Stromal cell of bone marrow (primary cell): ENCODE results near the gene CTSF.
"Not testable (repeated sequence)": the region's sequence is repeated elsewhere in the genome, so short reads cannot be mapped to it uniquely, and the experiment has no call there.

ENCODE experiments used
- DNase-seq: peaks from one replicate; pipeline ENCODE4 v3.0.0-alpha.2; 2012; ENCODE audit warnings: low read depth

Gene CTSF

DNA sequence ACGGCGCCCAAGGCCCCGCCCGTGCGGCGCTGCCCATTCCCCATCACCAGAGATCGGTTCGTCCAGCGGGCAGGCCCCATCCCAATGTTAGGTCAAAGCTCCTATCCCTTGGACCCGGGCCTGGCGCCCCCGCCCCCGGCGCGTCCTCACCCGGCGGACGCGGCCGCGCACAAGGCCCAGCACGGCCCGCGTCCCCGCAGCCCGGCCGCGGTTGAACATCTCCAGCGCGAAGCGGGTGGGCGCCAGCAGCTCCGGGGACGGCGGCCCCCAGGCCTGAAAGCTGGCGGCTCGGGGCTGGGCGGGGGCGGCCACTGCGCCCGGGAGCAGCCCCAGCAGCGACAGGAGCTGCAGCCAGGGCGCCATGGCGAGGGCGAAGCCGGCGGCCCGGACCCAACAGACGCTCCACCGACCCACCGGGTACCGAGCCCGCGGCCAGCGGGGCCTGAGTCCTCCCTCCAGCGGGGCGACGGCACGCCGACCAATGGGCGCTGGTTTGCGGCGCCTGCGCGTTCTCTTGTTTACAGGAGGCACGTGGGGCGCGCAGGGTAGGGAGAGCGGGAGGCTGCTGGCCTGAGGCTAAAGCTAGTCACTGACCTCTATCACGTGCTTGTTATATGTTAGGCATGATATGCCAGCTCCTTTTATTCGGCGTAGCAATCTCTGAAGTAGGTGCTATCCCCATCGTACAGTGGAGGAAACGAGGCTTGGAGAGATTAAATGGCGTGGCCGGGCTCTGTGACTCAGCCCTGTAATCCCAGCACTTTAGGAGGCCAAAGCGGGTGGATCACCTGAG, at the start of gene CTSF:
Gene CTSF, minus strand, starts transcription at position 483 of the 793 bp plus-strand sequence. Its CDS starts 120 bp downstream, at position 363.
- peak; percentile 54 for DNase-seq

- no peak for DNase-seq
Observed at GRCh38 chr11:66617155-66617834, 48.9 kb upstream of the CTSF start.

DNA sequence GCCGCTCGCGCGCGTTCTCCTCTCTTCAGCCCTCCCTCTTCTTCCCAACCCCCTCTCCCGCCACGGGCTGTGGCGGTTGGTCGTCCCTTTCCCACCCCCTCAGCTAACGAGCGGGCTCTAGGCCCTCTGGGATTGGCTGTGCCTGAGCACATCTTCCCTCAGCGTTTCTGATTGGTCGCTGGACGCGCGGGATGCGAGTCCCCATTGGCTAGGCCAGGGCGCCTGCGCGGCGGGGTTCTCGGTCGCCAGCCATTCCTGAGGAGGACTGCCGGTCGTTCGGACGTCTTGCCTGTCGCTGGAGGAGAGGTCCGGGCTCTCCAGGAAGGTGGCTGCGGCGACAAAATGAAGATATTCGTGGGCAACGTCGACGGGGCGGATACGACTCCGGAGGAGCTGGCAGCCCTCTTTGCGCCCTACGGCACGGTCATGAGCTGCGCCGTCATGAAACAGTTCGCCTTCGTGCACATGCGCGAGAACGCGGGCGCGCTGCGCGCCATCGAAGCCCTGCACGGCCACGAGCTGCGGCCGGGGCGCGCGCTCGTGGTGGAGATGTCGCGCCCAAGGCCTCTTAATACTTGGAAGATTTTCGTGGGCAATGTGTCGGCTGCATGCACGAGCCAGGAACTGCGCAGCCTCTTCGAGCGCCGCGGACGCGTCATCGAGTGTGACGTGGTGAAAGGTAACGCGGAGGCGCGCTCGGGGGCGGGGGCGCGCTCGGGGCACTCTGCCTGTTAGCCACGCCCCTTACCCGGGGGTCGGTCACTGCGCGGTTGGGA, 48.2 kb upstream of the CTSF start, which contains the start of gene RBM14:
Gene RBM14, plus strand, starts transcription at position 252 of the 776 bp plus-strand sequence. Its CDS starts 91 bp downstream, at position 343.
- peak; percentile 100 for DNase-seq

- no peak for DNase-seq
Observed at GRCh38 chr11:66614073-66614472, 45.7 kb upstream of the CTSF start.

DNA sequence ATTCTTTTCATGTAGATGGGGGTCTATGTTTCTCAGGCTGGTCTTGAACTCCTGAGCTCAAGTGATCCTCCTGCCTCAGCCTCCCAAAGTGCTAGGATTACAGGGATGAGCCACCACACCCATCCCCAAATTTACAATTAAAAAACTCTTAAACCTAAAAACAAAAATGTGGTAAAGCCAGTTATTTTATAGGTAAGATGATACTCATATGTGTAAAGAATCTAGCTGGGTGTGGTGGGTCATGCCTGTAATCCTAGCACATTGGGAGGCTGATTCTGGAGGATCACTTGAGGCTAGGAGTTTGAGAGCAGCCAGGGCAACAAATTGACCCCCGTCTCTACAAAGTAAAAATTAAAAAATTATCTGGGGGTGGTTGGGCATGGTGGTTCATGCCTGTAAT, 44.1 kb upstream of the CTSF start:
- DNase-seq, result no peak

DNA sequence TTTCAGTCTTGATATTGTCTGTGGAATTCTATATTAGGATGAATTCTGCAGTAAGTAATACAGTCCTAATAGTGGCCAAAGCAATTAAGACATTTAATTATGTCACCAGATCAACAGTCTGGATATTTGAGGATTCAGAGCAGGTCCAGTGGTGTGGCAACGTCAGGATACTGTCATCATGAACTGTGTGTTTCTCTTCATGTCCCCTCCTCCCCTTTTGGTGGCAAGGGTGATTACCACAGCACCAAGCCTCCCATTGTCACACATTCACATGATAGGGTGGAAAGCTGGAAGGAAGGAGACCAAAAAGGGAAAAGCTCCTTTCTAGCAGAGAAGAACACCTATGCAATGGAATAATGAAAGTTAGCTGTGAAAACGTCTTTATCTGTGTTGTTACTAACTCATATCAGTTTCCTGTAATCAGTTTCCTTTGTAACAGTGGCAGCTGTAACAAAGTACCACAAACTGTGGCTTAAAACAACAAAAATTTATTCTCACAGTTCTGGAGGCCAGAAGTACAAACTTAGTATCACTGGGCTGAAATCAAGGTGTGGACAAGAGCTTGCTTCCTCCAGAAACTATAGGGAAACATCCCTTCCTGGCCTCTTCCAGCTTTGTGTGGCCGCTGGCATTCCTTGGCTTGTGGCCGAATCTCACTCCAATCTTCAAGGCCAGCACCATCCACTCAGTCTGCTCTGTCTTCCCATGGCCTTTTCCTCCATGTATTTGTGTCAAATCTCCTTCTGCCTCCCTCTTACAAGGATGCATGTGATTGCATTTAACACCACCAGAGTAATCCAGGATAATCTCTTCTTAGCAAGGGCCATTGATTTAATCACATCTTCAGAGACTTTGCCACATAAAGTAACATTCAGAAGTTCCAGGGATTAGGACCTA, 41.6 kb upstream of the CTSF start:
- no peak for DNase-seq

GRCh38 chr11:66607126-66607834, 38.9 kb upstream of the CTSF start:
- peak; percentile 88 for DNase-seq

- DNase-seq, result not testable (repeated sequence)
Observed at GRCh38 chr11:66606608-66607007, 38.2 kb upstream of the CTSF start.

DNA sequence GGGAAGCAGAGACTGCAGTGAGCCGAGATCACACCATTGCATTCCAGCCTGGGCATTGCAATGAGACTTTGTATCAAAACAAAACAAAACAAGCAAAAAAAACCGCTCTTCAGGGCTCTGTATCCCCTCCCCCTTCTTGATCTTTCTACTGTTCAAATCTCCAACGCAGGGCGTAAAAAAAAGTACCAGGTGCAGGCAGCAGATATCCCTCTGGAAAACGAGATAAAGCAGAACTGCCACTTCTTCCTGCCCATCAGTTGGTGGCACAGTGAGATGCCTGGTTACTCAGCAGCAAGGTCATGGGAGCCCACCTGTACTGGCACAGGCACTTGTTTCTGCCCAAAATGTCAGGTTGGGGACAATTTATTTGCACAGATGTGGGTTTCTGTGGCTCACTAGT, 35.7 kb upstream of the CTSF start:
- no peak for DNase-seq

GRCh38 chr11:66603072-66603471, 34.7 kb upstream of the CTSF start:
- DNase-seq, result no peak

- DNase-seq, result no peak
Observed at GRCh38 chr11:66600631-66601233, 32.3 kb upstream of the CTSF start.

- DNase-seq, result no peak
Observed at GRCh38 chr11:66600219-66600618, 31.8 kb upstream of the CTSF start.

DNA sequence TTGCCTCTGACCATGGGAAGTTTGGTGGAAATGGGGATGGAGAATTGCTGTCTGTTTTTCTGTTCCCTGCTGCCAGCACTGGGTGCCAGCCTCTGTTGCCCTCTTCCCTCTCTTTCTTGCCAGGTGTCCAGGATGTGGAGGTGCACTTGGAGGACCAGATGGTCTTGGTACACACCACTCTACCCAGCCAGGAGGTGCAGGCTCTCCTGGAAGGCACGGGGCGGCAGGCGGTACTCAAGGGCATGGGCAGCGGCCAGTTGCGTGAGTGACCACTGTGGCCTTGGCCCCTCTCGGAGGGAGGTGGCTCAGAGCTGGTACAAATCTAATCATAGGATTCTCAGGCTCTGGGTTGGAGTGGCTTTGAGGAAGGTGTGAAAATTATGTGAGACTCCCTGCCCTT, 30.6 kb upstream of the CTSF start:
- no peak for DNase-seq

DNA sequence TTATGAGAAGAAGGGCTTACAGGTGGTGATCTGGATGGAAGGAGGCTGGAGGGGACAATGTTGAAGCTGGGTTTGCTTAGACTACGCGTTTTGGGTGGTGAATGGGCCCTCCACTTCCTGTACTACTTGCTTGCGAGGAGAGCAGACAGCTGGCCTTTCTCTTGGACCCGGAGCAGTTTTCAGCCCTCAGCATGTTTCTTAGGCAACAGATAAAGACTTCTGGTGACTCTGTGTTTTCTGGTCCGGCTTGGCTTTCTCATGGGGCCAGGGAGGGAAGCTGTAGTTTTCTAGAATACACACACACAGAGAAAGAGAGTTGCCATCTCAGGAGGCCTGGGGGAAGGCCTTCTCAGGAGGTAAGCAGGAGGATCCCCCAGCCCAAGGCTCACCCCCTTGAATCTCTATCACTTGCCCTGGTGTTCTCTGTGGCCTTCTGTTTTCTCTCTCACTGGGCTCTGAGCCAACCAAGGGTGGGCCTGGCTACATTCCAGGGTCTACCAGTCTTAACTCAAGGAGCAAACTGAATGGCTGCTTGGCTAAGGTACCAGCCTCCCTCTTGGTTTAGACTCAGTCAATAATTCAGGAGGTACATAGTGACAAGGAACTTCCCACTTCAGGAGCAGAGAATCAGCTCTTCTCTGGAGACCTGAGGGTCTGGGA, 27.0 kb upstream of the CTSF start:
- peak; percentile 62 for DNase-seq

DNA sequence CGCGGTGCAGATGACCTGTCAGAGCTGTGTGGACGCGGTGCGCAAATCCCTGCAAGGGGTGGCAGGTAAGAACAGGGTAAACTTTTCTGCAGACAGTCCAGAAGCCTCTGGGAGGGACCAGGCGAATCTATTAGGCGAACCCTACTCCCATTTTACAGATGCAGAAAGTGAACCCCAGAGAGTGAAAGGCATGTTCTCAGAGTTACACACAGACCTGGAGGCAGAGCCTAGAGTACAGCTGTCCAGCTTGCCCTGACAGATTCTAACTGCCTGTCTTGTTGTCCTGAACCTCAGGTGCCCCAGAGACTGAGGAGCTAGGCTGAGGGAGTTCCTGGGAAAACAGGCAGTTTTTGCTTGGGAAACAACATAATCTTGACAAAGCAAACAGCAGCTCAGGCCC, 25.2 kb upstream of the CTSF start:
- no peak for DNase-seq

- no peak for DNase-seq
Observed at GRCh38 chr11:66593303-66593635, 24.9 kb upstream of the CTSF start.

- peak; percentile 88 for DNase-seq
Observed at GRCh38 chr11:66592457-66593302, 24.3 kb upstream of the CTSF start, which contains the start of the genes CCDC87 and CCS. Gene CCDC87 (minus strand): TSS chr11:66593063. CDS start chr11:66593015, 48 bp downstream. Gene CCS (plus strand): TSS chr11:66593185. CDS start chr11:66593262, 77 bp downstream.

- no peak for DNase-seq
Observed at GRCh38 chr11:66591175-66591574, 22.8 kb upstream of the CTSF start.
